GM12878 (cell line): ENCODE data around the gene C15orf40.

Experiments
- BRCA1 ChIP-seq: IDR thresholded peaks from 2 replicates; pipeline ENCODE4 v1.6.1; 2011; ENCODE audit warnings: low read depth, low read length, improper control_type of control experiment
- CTCF ChIP-seq, 3 experiments: IDR thresholded peaks in 2 of 3; conservative IDR thresholded peaks in 1 of 3; 2 replicates each; pipeline ENCODE4 v1.5.1; 2011; ENCODE audit warnings: low read depth in 3 of 3, low read length in 3 of 3, mild to moderate bottlenecking in 3 of 3, control low read depth in 2 of 3, moderate library complexity in 2 of 3, inconsistent platforms in 1 of 3, mixed read lengths in 1 of 3; ENCODE audit not compliant: control insufficient read depth in 2 of 3, insufficient read depth in 1 of 3; ENCODE audit errors: extremely low read depth in 1 of 3
- HCFC1 ChIP-seq: fragments of 150-350 bp; IDR thresholded peaks from 2 replicates; pipeline ENCODE4 v1.6.1; 2014; ENCODE audit warnings: low read length
- IKZF2 ChIP-seq, 2 experiments: fragments of 450-650 bp; IDR thresholded peaks; 2 replicates each; pipeline ENCODE4 v1.6.1; 2017; ENCODE audit warnings: mild to moderate bottlenecking in 2 of 2, moderate library complexity in 2 of 2
- POLR2A ChIP-seq: IDR thresholded peaks from 2 replicates; pipeline ENCODE4 v1.6.1; 2011; ENCODE audit warnings: low read depth, mild to moderate bottlenecking, low read length
- RCOR1 ChIP-seq: conservative IDR thresholded peaks from 2 replicates; pipeline ENCODE4 v1.6.1; 2012; ENCODE audit warnings: low read depth, low read length, improper control_type of control experiment
- TARDBP ChIP-seq: IDR thresholded peaks from 2 replicates; pipeline ENCODE4 v1.6.1; 2016; ENCODE audit warnings: borderline replicate concordance
- TCF12 ChIP-seq: IDR thresholded peaks from 2 replicates; pipeline ENCODE4 v1.6.1; 2011; ENCODE audit warnings: low read depth, mild to moderate bottlenecking, low read length
- ZNF274 ChIP-seq: IDR thresholded peaks from one replicate; pipeline ENCODE4 v1.8.0; 2011; ENCODE audit not compliant: insufficient read length, insufficient read depth

- no peak for TF ChIP-seq TCF12
- TF ChIP-seq TARDBP, result no peak
- no peak for TF ChIP-seq ZNF274
- TF ChIP-seq CTCF (IDR thresholded peaks at IDR 0.05 in 2 of 3, conservative IDR thresholded peaks at IDR 0.05 in 1 of 3; ENCODE audit: control insufficient read depth in 2 of 3, extremely low read depth in 1 of 3, insufficient read depth in 1 of 3, low read depth in 3 of 3, low read length in 3 of 3), result no peak
- TF ChIP-seq BRCA1, result no peak
- TF ChIP-seq IKZF2 (IDR thresholded peaks at IDR 0.05), result no peak
- no peak for TF ChIP-seq RCOR1
- no peak for TF ChIP-seq POLR2A
- no peak for TF ChIP-seq HCFC1
Measured at GRCh38 chr15:82951472-82952157, 59.8 kb downstream of the C15orf40 start.
